ENCODE data around the gene CUL2.

GRCh38 chr10:34962866-34963265 is 127.3 kb downstream of the CUL2 start:
- TF ChIP-seq CTCF (IDR thresholded peaks at IDR 0.05) (no peak), POLR2A (IDR thresholded peaks at IDR 0.05) (no peak)
